ENCODE data around the gene RHBDL1. TPM values are rescaled to one million over a fixed set of nuclear protein-coding genes. Genes with fewer than 3 reads are reported as not detected.

Gene RHBDL1
- total and polyA plus RNA-seq, 11 donors = 0.19 to 3.6 (median 1.8) TPM

DNA sequence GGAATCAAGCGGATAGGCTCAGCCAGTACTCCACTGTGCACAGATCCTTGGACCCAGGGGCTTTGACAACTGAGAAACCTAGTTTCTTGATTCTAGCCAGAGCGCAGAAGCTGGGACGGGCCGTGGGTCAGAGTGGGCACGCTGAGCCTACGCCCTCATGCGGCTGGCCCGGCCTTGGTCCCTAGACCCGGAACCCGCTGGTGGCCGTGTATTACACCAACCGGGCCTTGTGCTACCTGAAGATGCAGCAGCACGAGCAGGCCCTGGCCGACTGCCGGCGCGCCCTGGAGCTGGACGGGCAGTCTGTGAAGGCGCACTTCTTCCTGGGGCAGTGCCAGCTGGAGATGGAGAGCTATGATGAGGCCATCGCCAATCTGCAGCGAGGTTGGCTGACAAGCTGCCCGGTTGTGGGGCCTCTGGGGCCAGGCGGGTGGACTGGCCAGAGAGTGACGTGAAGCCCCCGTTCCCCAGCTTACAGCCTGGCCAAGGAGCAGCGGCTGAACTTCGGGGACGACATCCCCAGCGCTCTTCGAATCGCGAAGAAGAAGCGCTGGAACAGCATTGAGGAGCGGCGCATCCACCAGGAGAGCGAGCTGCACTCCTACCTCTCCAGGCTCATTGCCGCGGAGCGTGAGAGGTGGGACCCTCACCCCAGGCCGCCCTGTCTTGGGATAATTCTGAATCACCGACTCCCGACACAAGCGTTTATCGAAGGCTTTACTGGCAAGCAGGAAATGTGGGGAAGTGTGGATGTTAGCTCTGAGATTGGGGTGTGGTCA, 5.7 kb downstream of the RHBDL1 start:
- 45 to 58% (median 50%) methylated on average over 32 to 44 of the region's 44 CpGs for WGBS, 4 donors
- ATAC-seq = no peak
- peak overlapping the region in 11 of 12 donors; percentile 93 to 99 (median 96) for H3K27ac ChIP-seq
- DNase-seq = peak in 1 of 5 donors; percentile 68
- TF ChIP-seq POLR2A (IDR thresholded peaks at IDR 0.05) = no peak
- peaks cover 0 to 31% (median 19%) of the 10 kb centered on the region in 9 donors for H3K36me3 ChIP-seq
- no peaks in the 10 kb centered on the region for H3K27me3 ChIP-seq
- intact Hi-C loops (cut with DNase I) = no loop called here
- H3K4me1 ChIP-seq = peaks cover 14 to 64% (median 52%) of the 10 kb centered on the region in 12 donors
- H3K9me3 ChIP-seq = no peaks in the 10 kb centered on the region
- H3K4me3 ChIP-seq = peak overlapping the region; percentile 61 to 100 (median 78)

DNA sequence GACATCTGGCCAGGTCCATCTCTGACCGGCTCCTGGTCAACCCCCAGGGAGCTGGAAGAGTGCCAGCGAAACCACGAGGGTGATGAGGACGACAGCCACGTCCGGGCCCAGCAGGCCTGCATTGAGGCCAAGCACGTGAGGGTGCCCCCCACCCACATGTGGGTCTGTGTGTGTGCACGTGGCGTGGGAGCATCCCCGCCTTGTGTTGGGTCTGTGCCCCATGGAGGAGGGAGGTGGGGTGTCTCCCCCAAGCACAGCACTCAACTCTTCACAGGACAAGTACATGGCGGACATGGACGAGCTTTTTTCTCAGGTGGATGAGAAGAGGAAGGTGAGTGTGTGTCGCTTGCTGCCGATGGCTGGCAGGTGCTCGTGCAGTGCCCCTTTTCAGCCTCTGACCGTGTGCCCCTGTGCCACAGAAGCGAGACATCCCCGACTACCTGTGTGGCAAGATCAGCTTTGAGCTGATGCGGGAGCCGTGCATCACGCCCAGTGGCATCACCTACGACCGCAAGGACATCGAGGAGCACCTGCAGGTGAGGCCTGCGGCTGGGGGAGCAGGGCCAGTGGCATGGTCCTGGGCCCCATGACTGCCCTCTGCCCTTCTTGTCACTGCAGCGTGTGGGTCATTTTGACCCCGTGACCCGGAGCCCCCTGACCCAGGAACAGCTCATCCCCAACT, 6.4 kb downstream of the RHBDL1 start:
- DNase-seq (peak in 1 of 5 donors; percentile 41), ATAC-seq (no peak)
- H3K9me3 ChIP-seq = no peaks in the 10 kb centered on the region
- intact Hi-C loops (cut with DNase I) = no loop called here
- peak overlapping the region in 5 of 12 donors; percentile 12 to 96 (median 71) for H3K4me3 ChIP-seq
- no peak overlapping the region for H3K27ac ChIP-seq
- peaks cover 14 to 65% (median 51%) of the 10 kb centered on the region in 12 donors for H3K4me1 ChIP-seq
- no peaks in the 10 kb centered on the region for H3K27me3 ChIP-seq
- TF ChIP-seq POLR2A (IDR thresholded peaks at IDR 0.05) = no peak
- TF ChIP-seq, protein P1, sequence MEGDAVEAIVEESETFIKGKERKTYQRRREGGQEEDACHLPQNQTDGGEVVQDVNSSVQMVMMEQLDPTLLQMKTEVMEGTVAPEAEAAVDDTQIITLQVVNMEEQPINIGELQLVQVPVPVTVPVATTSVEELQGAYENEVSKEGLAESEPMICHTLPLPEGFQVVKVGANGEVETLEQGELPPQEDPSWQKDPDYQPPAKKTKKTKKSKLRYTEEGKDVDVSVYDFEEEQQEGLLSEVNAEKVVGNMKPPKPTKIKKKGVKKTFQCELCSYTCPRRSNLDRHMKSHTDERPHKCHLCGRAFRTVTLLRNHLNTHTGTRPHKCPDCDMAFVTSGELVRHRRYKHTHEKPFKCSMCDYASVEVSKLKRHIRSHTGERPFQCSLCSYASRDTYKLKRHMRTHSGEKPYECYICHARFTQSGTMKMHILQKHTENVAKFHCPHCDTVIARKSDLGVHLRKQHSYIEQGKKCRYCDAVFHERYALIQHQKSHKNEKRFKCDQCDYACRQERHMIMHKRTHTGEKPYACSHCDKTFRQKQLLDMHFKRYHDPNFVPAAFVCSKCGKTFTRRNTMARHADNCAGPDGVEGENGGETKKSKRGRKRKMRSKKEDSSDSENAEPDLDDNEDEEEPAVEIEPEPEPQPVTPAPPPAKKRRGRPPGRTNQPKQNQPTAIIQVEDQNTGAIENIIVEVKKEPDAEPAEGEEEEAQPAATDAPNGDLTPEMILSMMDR (IDR thresholded peaks at IDR 0.05) = no peak
- WGBS, 4 donors = 69 to 75% (median 72%) methylated on average over 25 to 28 of the region's 28 CpGs
- peaks cover 0 to 38% (median 24%) of the 10 kb centered on the region in 9 donors for H3K36me3 ChIP-seq

DNA sequence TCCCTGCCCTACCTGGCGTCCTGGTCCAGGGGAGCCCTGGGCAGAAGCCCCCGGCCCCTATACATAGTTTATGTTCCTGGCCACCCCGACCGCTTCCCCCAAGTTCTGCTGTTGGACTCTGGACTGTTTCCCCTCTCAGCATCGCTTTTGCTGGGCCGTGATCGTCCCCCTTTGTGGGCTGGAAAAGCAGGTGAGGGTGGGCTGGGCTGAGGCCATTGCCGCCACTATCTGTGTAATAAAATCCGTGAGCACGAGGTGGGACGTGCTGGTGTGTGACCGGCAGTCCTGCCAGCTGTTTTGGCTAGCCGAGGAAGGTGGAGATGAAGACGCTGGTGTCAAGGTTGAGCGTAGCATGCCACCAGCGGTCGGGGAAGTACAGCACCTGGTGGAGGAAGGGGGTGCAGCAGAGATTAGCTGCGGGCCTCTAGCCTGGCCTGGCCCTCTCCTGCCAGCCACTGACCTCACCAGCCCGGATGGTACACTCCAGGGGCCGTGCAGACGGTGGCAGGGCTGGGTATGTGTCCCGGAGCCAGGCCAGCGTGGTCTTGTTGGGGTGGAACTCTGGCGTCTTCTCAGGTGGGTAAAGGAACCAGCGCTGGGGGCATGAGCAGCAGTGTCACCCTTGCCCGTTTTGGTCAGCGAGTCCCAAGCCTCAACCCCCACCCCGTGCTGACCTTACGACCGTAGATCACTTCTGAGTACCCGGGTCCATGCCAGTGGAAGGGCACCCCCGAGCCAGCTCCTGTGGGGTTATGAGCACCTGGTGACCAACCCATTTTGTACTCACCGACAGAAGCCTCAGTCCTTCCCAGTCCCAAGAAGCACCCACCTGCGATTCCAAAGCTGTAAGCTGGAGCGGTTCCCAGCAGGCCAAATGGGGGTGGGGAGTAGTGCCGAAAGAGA, 7.3 kb downstream of the RHBDL1 start:
- 84 to 85% (median 84%) methylated on average over 34 to 36 of the region's 36 CpGs for WGBS, 4 donors
- DNase-seq = no peak
- no peaks in the 10 kb centered on the region for H3K9me3 ChIP-seq
- TF ChIP-seq, protein P1 (IDR thresholded peaks at IDR 0.05) = no peak
- TF ChIP-seq POLR2A (IDR thresholded peaks at IDR 0.05) = no peak
- intact Hi-C loops (cut with DNase I) = no loop called here
- H3K27me3 ChIP-seq = no peaks in the 10 kb centered on the region
- H3K36me3 ChIP-seq = peaks cover 0 to 41% (median 24%) of the 10 kb centered on the region in 9 donors
- H3K4me1 ChIP-seq = peaks cover 14 to 65% (median 51%) of the 10 kb centered on the region in 12 donors
- no peak for ATAC-seq
- no peak overlapping the region for H3K27ac ChIP-seq
- H3K4me3 ChIP-seq = peak overlapping the region in 6 of 12 donors; percentile 61 to 86 (median 74)

DNA sequence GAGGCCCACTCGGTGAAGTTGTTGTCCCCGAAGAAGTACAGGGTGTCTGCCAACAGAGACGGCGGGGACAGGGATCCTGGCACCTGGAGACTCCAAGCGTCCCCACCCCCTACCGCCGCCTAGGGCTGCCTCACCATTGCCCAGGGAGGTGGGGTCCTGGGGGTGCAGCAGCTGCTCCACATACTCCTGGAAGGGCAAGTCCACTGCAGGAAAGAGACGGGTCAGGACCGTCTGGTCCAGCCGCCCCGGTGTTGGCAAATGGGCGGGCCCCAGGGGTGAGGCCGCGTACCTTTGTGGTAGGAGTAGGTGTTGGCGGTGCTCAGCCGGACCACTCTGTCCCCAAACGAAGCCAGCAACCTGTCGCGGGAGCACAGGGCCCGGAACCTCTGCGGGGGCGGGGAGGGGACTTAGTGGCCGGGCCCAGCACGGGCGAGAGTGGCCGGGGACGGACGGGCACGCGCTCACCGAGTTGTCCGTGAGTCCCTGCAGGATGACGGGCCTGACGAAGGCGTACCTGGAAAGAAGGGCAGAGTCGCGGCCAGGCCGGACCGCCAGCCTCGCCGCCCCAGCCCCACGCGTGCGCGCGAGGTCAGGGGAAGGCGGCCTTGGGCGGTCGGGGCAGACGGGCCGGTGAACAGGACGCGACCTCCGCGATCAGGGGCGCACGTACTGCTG, 8.1 kb downstream of the RHBDL1 start:
- Histone ChIP-seq H3K27ac (peak overlapping the region in 11 of 12 donors; percentile 54 to 91 (median 76)), H3K36me3 (peaks cover 0 to 41% (median 24%) of the 10 kb centered on the region in 9 donors)
- no peak for ATAC-seq

More for the DNA sequence above, 8.1 kb downstream of the RHBDL1 start:
- TF ChIP-seq, protein P1 (IDR thresholded peaks at IDR 0.05) = no peak
- TF ChIP-seq POLR2A (IDR thresholded peaks at IDR 0.05) = no peak
- H3K9me3 ChIP-seq = no peaks in the 10 kb centered on the region
- intact Hi-C loops (cut with DNase I) = no loop called here
- H3K4me1 ChIP-seq = peaks cover 14 to 68% (median 52%) of the 10 kb centered on the region in 12 donors
- 13 to 26% (median 16%) methylated on average over 22 to 57 of the region's 57 CpGs for WGBS, 4 donors
- H3K4me3 ChIP-seq = peak overlapping the region; percentile 46 to 86 (median 64)
- DNase-seq = peak in 1 of 5 donors; percentile 33
- no peaks in the 10 kb centered on the region for H3K27me3 ChIP-seq
